Bronchial smooth muscle cell (primary cell): ENCODE data around the gene CHCHD2. TPM values are rescaled to one million over a fixed set of nuclear protein-coding genes. Genes with fewer than 3 reads are reported as not detected.

Experiments
- total RNA-seq: library from RNA; depleted of rRNA; stranded (reverse); fragments of >200 nt; gene quantifications from 2 replicates; pipeline ENCODE4 v1.2.1, GENCODE V29; 2014

Gene CHCHD2
- total RNA-seq = 280 and 400 TPM in 2 replicates

GRCh38 chr7:56106108-56107073 lies at the start of gene CHCHD2:
TSS of gene CHCHD2 (minus strand) at chr7:56106476. CDS start at chr7:56106413, 63 bp downstream.

GRCh38 chr7:56115852-56116538 lies 9.7 kb upstream of the CHCHD2 start, which contains the start of gene NUPR2:
TSS of gene NUPR2 (minus strand) at chr7:56116417. CDS start at chr7:56116314, 103 bp downstream.

GRCh38 chr7:56092789-56093531 lies 13.3 kb downstream of the CHCHD2 start, which contains the start of gene PHKG1:
TSS of gene PHKG1 (minus strand) at chr7:56092952. CDS start at chr7:56088941, 4,011 bp downstream.

GRCh38 chr7:56063882-56064625 lies 42.2 kb downstream of the CHCHD2 start, which contains the start of gene SUMF2:
TSS of gene SUMF2 (plus strand) at chr7:56064286. CDS start at chr7:56064312, 26 bp downstream.

Other genes with a start within 250 kb of the CHCHD2 start
- gene SEPTIN14, start 243.7 kb downstream of the CHCHD2 start, total RNA-seq = not detected in 2 replicates
- gene ZNF713, start 219.0 kb downstream of the CHCHD2 start, total RNA-seq = 1.4 and 4.2 TPM in 2 replicates
- 15.5 and 16.9 TPM in 2 replicates for gene MRPS17, start 154.6 kb downstream of the CHCHD2 start, total RNA-seq
- 27.3 and 35.6 TPM in 2 replicates for gene NIPSNAP2, start 141.9 kb downstream of the CHCHD2 start, total RNA-seq
- 22.1 and 24.3 TPM in 2 replicates for gene PSPH, start 55.0 kb downstream of the CHCHD2 start, total RNA-seq
- gene CCT6A, start 54.7 kb downstream of the CHCHD2 start, total RNA-seq = 178 and 183 TPM in 2 replicates
- gene SUMF2, start 42.2 kb downstream of the CHCHD2 start, total RNA-seq = 166 and 232 TPM in 2 replicates
- gene PHKG1, start 13.5 kb downstream of the CHCHD2 start, total RNA-seq = 0.47 and 1.0 TPM in 2 replicates
- not detected in 2 replicates for gene NUPR2, start 9.9 kb upstream of the CHCHD2 start, total RNA-seq